K562 treated with DMSO at 1 percent for 12 hours (cell line): ENCODE measurements around the gene IRF2BP1. TPM values are rescaled to one million over a fixed set of nuclear protein-coding genes. Genes with fewer than 3 reads are reported as not detected.

Source experiments
- total RNA-seq: library from RNA; unstranded; fragments of 300-600 nt; gene quantifications from 2 replicates; pipeline ENCODE4 v1.2.3, GENCODE V29; 2022; ENCODE audit not compliant: insufficient read depth

IRF2BP1 gene, protein sequence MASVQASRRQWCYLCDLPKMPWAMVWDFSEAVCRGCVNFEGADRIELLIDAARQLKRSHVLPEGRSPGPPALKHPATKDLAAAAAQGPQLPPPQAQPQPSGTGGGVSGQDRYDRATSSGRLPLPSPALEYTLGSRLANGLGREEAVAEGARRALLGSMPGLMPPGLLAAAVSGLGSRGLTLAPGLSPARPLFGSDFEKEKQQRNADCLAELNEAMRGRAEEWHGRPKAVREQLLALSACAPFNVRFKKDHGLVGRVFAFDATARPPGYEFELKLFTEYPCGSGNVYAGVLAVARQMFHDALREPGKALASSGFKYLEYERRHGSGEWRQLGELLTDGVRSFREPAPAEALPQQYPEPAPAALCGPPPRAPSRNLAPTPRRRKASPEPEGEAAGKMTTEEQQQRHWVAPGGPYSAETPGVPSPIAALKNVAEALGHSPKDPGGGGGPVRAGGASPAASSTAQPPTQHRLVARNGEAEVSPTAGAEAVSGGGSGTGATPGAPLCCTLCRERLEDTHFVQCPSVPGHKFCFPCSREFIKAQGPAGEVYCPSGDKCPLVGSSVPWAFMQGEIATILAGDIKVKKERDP
- 49.2 and 50.1 TPM in 2 replicates for total RNA-seq

DNA sequence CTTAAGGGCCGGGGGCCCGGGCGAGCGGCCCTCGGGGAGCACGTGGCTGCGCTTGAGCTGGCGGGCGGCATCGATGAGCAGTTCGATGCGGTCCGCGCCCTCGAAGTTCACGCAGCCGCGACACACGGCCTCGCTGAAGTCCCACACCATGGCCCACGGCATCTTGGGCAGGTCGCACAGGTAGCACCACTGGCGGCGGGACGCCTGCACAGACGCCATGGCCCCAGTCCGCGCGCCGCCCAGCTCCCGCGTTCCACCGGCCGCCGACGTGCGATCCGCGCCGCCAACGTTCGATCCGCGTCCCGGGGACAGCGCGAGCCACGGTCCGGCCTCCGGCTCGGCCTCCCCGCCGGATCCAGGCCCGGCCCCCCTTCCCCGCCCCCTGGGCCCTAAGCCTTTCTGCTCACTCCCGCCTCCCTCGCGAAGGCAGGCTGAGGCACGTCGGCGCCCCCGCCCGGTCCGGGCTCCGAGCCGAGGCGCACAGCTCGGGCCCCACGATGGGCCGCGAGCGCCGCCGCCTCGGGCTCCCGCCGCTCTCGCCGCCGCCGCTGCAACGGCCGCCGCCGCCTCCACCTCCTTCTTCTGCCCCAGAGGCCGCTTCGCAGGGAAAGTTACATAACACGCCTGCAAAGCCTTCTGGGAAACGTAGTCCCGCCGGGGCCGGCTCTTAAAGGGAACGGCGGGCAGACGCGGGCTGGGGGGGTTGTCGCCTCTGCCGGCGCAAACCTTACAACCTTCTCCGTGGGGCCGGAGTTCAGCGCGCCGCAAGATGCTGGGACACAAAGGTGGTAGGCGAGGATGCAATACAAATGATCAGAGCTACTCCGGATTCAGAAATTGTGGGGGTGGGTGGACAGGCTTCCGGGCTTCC lies at the start of gene IRF2BP1:
Gene IRF2BP1 (minus strand): TSS at position 586 of the 871 bp plus-strand sequence. CDS start 367 bp downstream, at position 219.

DNA sequence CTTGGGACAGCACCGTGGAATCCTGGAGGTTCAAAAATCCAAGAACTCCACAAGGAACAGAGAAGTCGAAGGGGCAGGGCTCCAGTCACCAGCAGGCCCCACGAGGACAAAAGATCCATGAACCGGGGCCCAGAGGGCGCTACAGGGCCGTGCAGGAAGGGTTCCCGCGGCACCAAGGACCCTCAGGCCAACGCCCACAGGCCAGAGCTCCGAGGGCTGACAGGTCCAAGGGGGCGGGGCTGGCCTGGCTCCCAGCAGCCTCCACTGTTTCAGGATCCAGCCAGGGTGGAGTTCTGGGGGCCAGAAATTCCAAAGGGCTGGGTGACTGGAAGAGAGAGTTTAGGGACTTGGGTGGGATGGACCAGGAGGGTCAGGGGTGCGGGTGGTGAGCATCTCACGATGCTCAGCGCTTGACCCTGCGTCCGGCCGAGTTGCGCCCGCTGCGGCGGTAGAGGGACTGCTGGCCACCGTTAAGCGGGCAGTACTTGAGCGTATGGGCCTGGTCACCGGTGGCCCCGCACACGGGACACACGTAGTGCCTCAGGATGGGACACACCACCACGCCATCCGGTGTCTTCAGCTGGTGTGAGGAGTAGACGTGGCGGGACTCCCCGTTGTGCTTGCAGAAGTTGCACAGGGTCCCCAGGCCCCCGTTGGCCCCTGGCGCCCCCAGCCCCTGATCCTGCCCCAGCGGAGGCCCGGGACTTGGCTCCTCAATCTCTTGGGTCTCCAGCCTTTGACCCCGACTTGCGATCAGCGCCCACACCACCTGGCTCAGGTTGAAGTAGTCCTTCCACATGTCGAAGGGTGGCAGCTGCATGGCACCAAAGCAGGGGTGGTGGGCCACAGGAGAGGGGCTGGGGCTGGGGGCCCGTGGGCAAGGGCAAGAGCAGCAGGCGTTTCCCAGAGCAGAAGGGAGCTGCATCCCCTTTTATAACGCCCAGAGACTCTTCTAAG lies 28.2 kb upstream of the IRF2BP1 start, which contains the start of gene NANOS2:
Gene NANOS2 (minus strand): TSS at position 905 of the 957 bp plus-strand sequence. CDS start 85 bp downstream, at position 820.

DNA sequence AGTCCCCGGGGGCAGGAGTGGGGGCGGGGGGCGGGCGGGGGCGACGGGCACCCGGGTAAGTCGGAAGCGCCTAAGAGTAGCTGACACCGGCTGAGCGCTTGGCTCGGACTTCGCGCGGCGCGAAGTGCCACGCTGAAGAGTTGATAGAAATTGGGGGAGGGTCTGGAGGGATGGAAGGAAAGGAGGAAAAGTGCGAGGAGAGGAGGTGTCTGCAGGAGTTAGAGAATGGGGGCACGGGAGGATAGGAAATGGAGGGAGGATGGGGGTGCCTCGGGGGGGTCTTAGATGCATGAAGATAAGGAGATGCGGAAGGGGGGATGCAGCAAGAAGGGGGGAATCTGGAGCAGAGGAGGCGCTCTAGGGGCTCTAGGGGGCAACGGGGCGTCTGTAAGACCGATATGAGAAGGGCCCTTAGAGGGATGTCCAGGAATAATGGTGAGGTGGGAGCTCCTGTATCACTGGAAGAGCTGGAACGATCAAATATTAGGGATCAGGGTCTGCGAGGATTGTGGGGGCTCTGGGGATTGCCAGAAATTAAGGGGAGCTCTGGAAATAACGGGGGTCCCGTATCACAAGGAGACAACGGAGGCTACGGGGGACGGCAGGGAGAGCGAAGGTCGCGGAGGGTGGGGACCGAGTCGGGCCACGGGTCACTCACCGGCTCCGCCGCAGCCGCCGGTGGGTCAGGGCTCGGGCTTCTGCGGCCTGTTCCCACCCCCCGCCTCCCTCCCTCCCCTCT lies 16.1 kb upstream of the IRF2BP1 start, which contains the start of gene MYPOP:
Gene MYPOP (minus strand): TSS at position 702 of the 739 bp plus-strand sequence. CDS start 840 bp downstream, outside the sequence.

DNA sequence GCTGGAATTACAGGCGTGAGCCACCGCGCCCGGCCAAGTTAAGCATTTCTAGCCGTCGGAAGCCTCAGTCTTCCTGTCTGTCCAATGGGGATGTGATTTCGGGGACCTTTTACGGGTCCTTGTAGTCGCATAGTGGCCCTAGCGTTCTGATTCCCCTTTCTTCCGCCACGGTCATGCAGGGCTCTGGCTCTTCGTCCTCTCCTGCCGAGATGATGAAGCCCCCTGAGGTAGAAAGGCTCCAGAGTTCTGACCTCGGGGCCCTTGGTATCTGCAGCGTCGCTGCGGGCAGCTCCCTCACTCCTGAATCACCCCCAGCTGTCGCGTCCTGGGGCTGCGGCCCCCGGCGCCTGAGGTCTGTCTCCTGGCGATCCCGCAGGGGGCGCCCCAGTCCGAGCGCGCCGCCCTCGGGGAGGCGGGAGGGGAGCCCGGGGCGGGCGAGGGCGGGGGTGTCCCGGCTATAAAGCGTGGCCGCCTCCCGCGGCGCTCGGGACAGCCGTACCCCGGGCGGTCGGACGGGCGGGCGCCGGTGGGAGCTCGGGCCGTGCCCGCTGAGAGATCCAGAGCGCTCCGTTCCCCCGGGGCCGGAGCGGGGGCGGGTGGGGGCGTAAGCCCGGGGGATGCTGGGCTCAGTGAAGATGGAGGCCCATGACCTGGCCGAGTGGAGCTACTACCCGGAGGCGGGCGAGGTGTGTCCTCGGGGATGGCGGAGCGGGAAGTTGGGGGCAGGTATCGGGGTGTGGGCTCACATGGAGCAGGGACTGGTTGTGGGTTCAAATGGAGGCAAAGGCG lies 21.9 kb downstream of the IRF2BP1 start, which contains the start of gene FOXA3:
Gene FOXA3 (plus strand): TSS at position 487 of the 789 bp plus-strand sequence. CDS start 131 bp downstream, at position 618.

DNA sequence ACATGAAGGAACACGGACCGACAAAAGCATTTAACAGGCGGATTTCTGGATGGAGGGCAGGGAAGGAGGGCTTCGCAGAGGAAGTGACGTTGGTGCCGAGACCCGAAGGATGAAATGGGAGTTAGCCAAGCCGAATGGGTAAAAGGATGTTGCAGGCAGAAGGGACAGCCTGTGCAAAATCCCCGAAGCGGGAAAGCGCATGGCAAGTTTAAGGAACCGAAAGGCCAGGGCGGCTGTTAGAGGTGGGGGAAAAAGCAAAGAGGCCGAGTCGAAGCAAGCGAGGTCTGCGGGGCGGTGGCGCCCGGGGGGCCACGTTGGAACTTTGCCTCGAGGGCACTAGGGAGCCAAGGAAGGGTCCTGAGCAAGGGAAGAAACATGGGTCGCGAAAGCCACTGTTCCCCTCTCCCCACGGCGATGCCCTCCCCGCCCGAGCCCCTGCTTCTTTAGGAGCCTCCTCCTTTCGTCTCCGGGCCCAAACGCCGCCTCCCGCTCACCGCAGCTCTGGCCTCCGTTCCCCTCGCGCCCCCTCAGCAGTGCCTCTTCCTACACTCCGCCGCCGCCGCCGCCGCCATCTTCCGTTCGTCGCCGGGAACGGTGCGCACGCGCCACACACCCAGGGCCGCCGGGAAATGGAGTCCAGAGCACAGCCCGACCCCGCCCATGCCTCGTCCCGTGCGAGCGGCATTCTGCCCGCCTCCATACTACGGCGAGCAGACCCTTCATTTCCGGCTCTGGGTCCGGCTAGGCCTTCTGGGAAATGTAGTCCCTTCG lies 23.2 kb downstream of the IRF2BP1 start, which contains the start of gene SYMPK:
Gene SYMPK (minus strand): TSS at position 584 of the 771 bp plus-strand sequence. CDS start 8,652 bp downstream, outside the sequence.

Other genes starting within 250 kb of the IRF2BP1 start
- 46.6 and 69.9 TPM in 2 replicates for gene EML2, start 246.7 kb downstream of the IRF2BP1 start, total RNA-seq
- gene GIPR, start 217.9 kb downstream of the IRF2BP1 start, total RNA-seq, result 7.3 and 23.2 TPM in 2 replicates
- 589 and 1,120 TPM in 2 replicates for gene SNRPD2, start 194.2 kb downstream of the IRF2BP1 start, total RNA-seq
- gene QPCTL, start 193.5 kb downstream of the IRF2BP1 start, total RNA-seq, result 23.9 and 24.7 TPM in 2 replicates
- 12.9 and 19.2 TPM in 2 replicates for gene FBXO46, start 155.2 kb downstream of the IRF2BP1 start, total RNA-seq
- 0.58 and 0.67 TPM in 2 replicates for gene MEIOSIN, start 152.7 kb downstream of the IRF2BP1 start, total RNA-seq
- 19.0 and 23.3 TPM in 2 replicates for gene SIX5, start 116.9 kb downstream of the IRF2BP1 start, total RNA-seq
- gene DMPK, start 103.7 kb downstream of the IRF2BP1 start, total RNA-seq, result 65.5 and 70.4 TPM in 2 replicates
- gene DMWD, start 93.3 kb downstream of the IRF2BP1 start, total RNA-seq, result 16.9 and 47.7 TPM in 2 replicates
- gene RSPH6A, start 70.8 kb downstream of the IRF2BP1 start, total RNA-seq, result not detected in 2 replicates
- gene SYMPK, start 23.0 kb downstream of the IRF2BP1 start, total RNA-seq, result 73.8 and 84.3 TPM in 2 replicates
- 6.2 and 6.6 TPM in 2 replicates for gene FOXA3, start 21.8 kb downstream of the IRF2BP1 start, total RNA-seq
- 12.5 and 13.2 TPM in 2 replicates for gene MYPOP, start 16.5 kb upstream of the IRF2BP1 start, total RNA-seq
- gene NANOS2, start 28.6 kb upstream of the IRF2BP1 start, total RNA-seq, result not detected in 2 replicates
- gene NOVA2, start 87.7 kb upstream of the IRF2BP1 start, total RNA-seq, result not detected in 2 replicates
- 9.1 and 10.3 TPM in 2 replicates for gene CCDC61, start 109.3 kb upstream of the IRF2BP1 start, total RNA-seq
- gene PGLYRP1, start 136.9 kb upstream of the IRF2BP1 start, total RNA-seq, result not detected in 2 replicates
- 0.30 TPM in 1 of 2 replicates, not detected in the other for gene IGFL4, start 154.9 kb upstream of the IRF2BP1 start, total RNA-seq
- not detected in 2 replicates for gene IGFL3, start 238.5 kb upstream of the IRF2BP1 start, total RNA-seq